Measurements from ENCODE around the gene TRIM5. TPM values are rescaled to one million over a fixed set of nuclear protein-coding genes. Genes with fewer than 3 reads are reported as not detected.

The TRIM5 gene
- total and polyA plus RNA-seq, 2 donors (not counting 3 experiments of a cell fraction or from before 2014, with no cell fraction given), result 54.5 to 57.3 TPM

- FAIRE-seq, result no peak
- H3K4me1 ChIP-seq (ENCODE audit: control insufficient read depth, extremely low read depth, insufficient read depth, low read length), result no peaks in the 10 kb centered on the region
- H3K9ac ChIP-seq (replicated peaks; ENCODE audit: extremely low read depth, insufficient read depth, low read length), result no peak overlapping the region
- H3K9me3 ChIP-seq (replicated peaks; ENCODE audit: control insufficient read depth, insufficient read depth, low read length), result no peaks in the 10 kb centered on the region
- H3K27ac ChIP-seq (ENCODE audit: insufficient read depth, low read depth, low read length), result no peak overlapping the region
- TF ChIP-seq MYC (IDR thresholded peaks at IDR 0.05; ENCODE audit: low read depth, low read length) (no peak), POLR2A (IDR thresholded peaks at IDR 0.05; ENCODE audit: low read depth, low read length) (no peak), EZH2 (IDR thresholded peaks at IDR 0.05; ENCODE audit: borderline replicate concordance, low read depth, low read length, severe bottlenecking) (no peak), FOS (IDR thresholded peaks at IDR 0.05; ENCODE audit: borderline replicate concordance, insufficient read depth, low read length) (no peak), CTCF (IDR thresholded peaks at IDR 0.05; ENCODE audit: extremely low read depth in 1 of 2, insufficient read depth in 1 of 2, low read depth in 1 of 2, low read length in 2 of 2) (no peak), GATA2 (IDR thresholded peaks at IDR 0.05; ENCODE audit: insufficient read depth, insufficient read length, low read depth, low read length) (no peak), POLR2AphosphoS5 (IDR thresholded peaks at IDR 0.05; ENCODE audit: insufficient read depth, low read depth, low read length) (no peak), JUN (IDR thresholded peaks at IDR 0.05; ENCODE audit: borderline replicate concordance, insufficient read depth, insufficient read length, low read depth) (no peak)
- TF ChIP-seq, protein P1, sequence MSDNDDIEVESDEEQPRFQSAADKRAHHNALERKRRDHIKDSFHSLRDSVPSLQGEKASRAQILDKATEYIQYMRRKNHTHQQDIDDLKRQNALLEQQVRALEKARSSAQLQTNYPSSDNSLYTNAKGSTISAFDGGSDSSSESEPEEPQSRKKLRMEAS (IDR thresholded peaks at IDR 0.05; ENCODE audit: insufficient read depth, insufficient read length), result no peak
- ChIA-PET CTCF (interaction anchor here (0.9 to 2.4 kb wide), 3 partner anchors 11 to 1221 kb away, joined by 4 to 10 read pairs (median 8); partner anchors contain the start of genes TRIM22 and TRIM5), POLR2A (no interaction called here)
- dilution Hi-C loops (cut with MboI; ENCODE audit: extremely low pct_ligation_motif_present, low sequenced_read_pairs), result no loop called here
- no peaks in the 10 kb centered on the region for H4K20me1 ChIP-seq (replicated peaks; ENCODE audit: control insufficient read depth, extremely low read depth, insufficient read depth, low read length)
- no peak for DNase-seq (ENCODE audit: low read depth, low spot score)
- no peak overlapping the region for H3K4me2 ChIP-seq (ENCODE audit: insufficient read depth, low read length)
- intact Hi-C loops (cut with micrococcal nuclease), result no loop called here
- H3K9me1 ChIP-seq (replicated peaks; ENCODE audit: control insufficient read depth, extremely low read depth, insufficient read depth, low read length), result no peaks in the 10 kb centered on the region
- BruUV-seq (replicated peaks), result no TSS peak
- no peak overlapping the region for H2AFZ ChIP-seq (ENCODE audit: low read depth, low read length)
- no peaks in the 10 kb centered on the region for H3K79me2 ChIP-seq (ENCODE audit: control insufficient read depth, insufficient read depth, low read length)
- H3K27me3 ChIP-seq (ENCODE audit: control insufficient read depth in 2 of 2, insufficient read depth in 2 of 2, low read length in 2 of 2), result no peaks in the 10 kb centered on the region
- peaks cover 5 to 18% of the 10 kb centered on the region in 2 experiments for H3K36me3 ChIP-seq (ENCODE audit: control insufficient read depth in 2 of 2, extremely low read depth in 1 of 2, insufficient read depth in 2 of 2, low read length in 2 of 2)
- no peak overlapping the region for H3K4me3 ChIP-seq (replicated peaks in 1 of 3; ENCODE audit: insufficient read depth in 1 of 3, low read depth in 1 of 3, low read length in 3 of 3)
These were observed 16.2 kb upstream of the TRIM5 start for GRCh38 chr11:5701055-5701577.
